G401.6 (cell line): Measurements from ENCODE around the gene ENPP3.
A peak's percentile ranks its signal among the peaks of the same experiment; 100 is the strongest.

ENCODE experiments used
- FAIRE-seq: peaks from 2 replicates; lab custom pipeline; 2012; peaks lifted over from hg19 to GRCh38; lab: Jason Lieb, UNC

ENPP3 gene

GRCh38 chr6:131636880-131637792 is at the start of gene ENPP3:
ENPP3 (plus strand) TSS chr6:131637302; CDS start chr6:131637385, 83 bp downstream.
- FAIRE-seq: no peak

GRCh38 chr6:131587909-131588308 is 49.2 kb upstream of the ENPP3 start:
- no peak for FAIRE-seq

GRCh38 chr6:131588643-131589042 is 48.5 kb upstream of the ENPP3 start:
- FAIRE-seq: no peak

DNA sequence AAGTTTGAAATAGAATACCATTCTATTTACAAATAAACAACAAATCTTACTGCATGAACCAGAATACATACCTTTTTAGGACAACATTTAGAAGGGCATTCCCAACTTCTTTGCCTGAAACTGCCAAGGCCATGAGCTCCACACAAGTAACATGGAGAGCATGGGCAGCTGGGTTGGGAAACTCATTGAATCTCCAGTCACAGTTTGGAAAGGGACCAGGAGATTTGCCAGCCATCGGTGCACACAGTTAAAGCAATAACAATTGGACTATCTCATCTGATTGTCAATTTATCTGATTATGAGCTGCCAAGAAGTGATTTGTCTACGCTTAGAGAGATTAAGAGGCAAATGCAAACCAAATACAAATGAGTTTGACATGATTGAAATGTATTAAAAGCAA is 44.2 kb upstream of the ENPP3 start:
- no peak for FAIRE-seq

- FAIRE-seq: no peak
Observed at GRCh38 chr6:131594074-131594473, 43.0 kb upstream of the ENPP3 start.

DNA sequence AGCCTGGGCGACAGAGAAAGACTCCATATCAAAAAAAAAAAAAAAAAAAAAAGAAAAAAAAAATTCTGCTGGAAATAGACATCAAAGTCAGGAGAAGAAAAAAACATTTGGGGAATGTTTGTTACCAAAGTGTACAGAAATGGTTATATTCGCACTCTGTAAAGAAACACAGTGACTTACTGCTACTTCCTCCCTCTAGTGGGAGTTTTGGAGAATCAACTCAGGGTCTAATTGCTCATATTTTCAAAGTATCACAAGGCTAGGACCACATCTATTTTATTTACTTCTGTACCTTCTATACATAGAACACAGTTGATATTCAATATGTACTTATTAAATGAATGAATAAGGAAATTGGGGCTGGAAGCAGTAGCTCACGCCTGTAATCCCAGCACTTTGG is 39.7 kb upstream of the ENPP3 start:
- FAIRE-seq: no peak

DNA sequence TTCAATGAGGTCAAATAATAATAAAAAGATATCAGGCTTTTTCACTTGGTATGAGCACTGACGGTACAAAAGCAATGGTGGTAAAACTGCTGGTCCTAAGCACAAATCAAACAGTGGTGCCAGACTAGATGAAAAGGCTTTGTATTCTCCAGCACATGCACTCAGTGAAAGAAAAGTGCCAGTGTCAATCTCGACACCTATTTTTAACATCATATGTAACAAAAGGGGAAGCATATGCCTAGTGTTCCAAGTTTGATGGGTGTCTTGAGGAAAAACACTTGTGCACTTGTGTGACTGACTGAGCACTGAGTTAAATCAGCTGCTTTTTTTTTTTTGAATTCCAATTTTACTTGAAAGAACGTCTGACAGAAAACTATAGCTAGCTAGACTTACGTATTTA is 36.4 kb upstream of the ENPP3 start:
- no peak for FAIRE-seq

GRCh38 chr6:131602781-131603312 is 34.3 kb upstream of the ENPP3 start:
- FAIRE-seq: no peak

DNA sequence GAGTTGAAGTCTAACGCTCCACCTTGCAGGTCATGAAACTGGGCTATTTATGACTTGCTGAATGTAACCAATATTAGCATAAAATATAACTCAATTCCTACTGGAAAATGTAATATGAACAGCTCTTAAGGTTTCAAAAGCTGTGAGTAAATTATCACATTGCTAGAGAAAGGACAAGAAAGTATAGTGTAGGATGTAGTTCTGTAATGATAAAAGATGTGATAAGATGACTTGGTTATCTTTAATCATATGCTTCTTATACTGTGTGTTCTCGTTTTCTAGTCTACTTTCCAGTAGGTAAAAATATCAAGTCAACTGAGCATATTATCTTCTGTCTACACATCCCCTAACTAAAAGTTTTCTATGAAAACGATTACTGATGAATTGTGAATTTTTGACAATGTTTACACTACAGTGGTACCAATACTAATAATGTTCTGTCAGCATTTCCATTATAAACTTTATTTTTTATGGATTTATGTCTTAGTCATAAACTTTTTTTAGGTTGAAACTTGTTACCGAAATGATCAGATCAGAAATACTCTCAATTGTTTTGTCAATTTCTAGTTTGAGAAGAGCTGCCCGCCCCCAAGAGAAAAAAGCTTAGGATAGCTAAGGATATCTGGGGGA is 23.7 kb upstream of the ENPP3 start:
- FAIRE-seq: no peak

DNA sequence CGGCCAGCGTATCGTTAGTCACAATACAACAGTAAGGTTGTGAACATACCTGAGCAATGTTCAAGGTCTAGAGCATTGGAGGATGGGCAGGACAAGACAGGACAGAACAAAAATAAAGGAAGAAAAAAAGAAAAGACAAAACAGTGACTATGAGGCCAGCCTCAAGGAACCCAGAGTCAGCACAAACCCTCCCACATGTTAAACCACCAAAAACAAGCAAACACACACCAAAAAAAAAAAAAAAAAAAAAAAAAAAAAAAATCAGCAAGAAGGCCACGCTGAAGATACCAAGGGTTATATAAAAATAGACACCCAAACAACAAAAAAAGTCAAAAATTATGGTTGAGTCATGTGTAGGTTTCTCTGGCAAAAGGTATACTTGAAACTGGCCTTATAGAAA is 21.8 kb upstream of the ENPP3 start:
- FAIRE-seq: no peak

- peak; percentile 66 for FAIRE-seq
Observed at GRCh38 chr6:131627724-131628682, 9.1 kb upstream of the ENPP3 start, which contains the start of gene MED23. MED23 (minus strand) TSS chr6:131628242; CDS start chr6:131628049, 193 bp downstream.

- FAIRE-seq: no peak
Observed at GRCh38 chr6:131628726-131629125, 8.4 kb upstream of the ENPP3 start.

DNA sequence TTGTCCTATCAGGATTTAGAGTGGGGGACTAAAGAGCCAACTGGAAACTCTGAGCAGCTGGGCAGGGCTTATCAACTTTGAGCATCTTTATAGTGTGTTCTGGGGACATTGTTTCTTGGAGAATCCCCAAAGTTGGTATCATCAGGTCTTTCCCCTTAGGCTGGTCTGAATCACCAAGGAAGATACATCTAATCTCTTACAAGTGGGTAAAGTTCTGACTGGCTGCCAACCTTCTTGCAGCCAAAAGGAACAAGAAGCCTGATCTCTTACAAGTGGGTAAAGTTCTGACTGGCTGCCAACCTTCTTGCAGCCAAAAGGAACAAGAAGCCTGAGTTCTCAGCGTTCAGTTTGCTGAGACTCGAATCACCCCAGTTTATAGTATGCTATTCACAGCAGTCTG is 7.5 kb upstream of the ENPP3 start:
- no peak for FAIRE-seq

- no peak for FAIRE-seq
Observed at GRCh38 chr6:131631625-131632289, 5.3 kb upstream of the ENPP3 start.

DNA sequence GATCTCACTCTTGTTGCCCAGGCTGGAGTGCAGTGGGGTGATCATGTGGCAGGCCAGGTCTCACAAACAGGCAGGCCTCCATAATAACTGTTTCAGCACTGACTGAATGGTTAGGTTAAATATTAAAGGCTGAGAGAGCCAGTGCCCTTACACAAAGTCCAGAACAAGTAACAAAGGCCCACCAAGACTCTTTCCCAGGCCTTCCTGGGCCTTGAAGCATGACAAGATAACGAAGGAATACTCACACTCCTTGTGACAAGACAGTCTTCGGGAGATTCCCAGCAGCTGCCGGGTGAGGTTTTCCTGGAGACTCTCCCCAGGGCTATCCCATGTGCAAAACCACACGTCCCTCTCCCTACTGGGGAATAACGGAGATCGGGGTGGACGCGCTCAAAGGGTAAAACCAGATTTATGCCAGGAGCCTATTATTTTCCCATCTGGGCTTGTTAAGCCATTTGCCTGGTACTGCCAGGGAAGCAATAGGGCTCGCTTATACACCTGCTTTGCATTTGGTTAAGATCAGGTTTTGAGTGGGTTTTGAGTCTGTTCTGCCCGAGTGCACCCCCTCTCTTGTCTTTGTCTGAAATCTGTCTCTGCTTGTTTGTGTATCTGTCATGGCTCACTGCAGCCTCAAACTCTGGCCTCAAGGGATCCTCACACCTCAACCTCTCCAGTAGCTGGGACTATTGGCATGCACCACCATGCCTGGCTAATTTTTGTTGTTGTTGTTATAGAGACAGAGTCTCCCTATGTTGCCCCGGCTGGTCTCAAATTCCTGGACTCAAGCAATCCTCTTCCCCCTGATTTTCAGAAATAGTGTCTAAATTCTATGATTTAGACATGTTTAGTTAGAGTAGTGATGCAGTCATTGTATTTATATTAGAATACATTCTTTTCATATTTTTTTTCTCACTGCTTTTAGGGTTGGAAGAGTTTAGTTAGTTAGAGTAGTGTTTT is 1.4 kb upstream of the ENPP3 start:
- FAIRE-seq: no peak

DNA sequence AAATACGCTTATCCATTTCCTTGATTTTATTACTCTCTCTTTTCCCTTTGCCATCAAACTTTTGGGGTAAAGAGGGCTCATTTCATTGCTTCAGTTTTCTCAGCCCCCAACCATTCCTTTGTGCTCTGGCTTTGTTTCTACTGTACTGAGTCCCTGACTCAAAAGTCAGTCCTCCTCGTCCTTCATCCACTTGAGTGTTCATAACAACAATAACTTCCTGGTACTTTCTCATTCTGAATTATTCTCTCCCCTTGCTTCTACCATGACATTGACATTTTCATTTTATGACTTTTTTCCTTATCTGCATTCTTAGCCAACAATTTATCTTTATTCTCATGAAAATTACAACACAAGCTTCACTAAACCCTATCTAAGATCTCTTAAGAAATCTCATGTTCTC is 911 bp downstream of the ENPP3 start:
- FAIRE-seq: no peak

GRCh38 chr6:131640100-131640499 is 3.0 kb downstream of the ENPP3 start:
- no peak for FAIRE-seq

DNA sequence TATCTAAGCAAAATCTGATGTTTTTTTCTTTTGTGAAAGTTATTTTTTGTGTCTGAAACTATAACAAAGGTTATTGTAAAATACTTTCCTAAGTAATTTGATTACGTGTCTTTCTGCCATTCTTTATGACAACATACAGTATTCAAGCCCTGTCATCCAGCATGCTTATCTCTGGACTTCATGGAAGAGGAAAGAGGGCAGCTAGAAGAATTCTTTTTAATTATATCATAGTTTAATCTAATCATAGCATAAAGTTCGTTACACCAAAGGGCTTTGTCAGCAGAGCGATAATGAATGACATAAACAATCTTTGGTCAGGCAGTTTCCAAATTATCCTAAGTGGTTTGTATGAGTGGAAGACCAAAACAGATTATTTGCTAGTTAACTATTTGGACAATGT is 3.5 kb downstream of the ENPP3 start:
- no peak for FAIRE-seq

GRCh38 chr6:131641554-131641953 is 4.5 kb downstream of the ENPP3 start:
- FAIRE-seq: no peak

GRCh38 chr6:131642565-131642964 is 5.5 kb downstream of the ENPP3 start:
- FAIRE-seq: no peak
